Small intestine (tissue), 7 donors: ENCODE results near the gene TRERF1. TPM values are rescaled to one million over a fixed set of nuclear protein-coding genes. Genes with fewer than 3 reads are reported as not detected.

Experiments
- DNase-seq, 2 donors: peaks; one replicate each; pipeline versions ENCODE4 v3.0.0 to v3.0.0-alpha.2; 2013
- FAIRE-seq: peaks from 2 replicates; lab custom pipeline; 2012; peaks lifted over from hg19 to GRCh38; lab: Jason Lieb, UNC
- H3K27ac ChIP-seq, 3 donors: one replicate each; pipeline ENCODE4 v1.5.1; 2013; ENCODE audit warnings: low read length in 2 of 3, mild to moderate bottlenecking in 2 of 3, control low read depth in 1 of 3, inconsistent platforms in 1 of 3, low read depth in 1 of 3, moderate library complexity in 1 of 3
- H3K27me3 ChIP-seq, 3 donors: one replicate each; pipeline ENCODE4 v1.6.1; 2013; ENCODE audit warnings: low read length in 3 of 3, inconsistent platforms in 1 of 3; ENCODE audit not compliant: control insufficient read depth in 3 of 3, insufficient read depth in 3 of 3
- H3K36me3 ChIP-seq, 3 donors: one replicate each; pipeline ENCODE4 v1.6.1; 2013; ENCODE audit warnings: low read length in 3 of 3, inconsistent platforms in 1 of 3, low read depth in 1 of 3, mild to moderate bottlenecking in 1 of 3, moderate library complexity in 1 of 3; ENCODE audit not compliant: control insufficient read depth in 3 of 3, insufficient read depth in 2 of 3
- H3K4me1 ChIP-seq, 3 donors: one replicate each; pipeline ENCODE4 v1.6.1; 2013; ENCODE audit warnings: low read length in 2 of 3, inconsistent platforms in 1 of 3, low read depth in 1 of 3, mild to moderate bottlenecking in 1 of 3, moderate library complexity in 1 of 3; ENCODE audit not compliant: control insufficient read depth in 3 of 3, insufficient read depth in 2 of 3
- H3K4me3 ChIP-seq, 3 donors: one replicate each; pipeline ENCODE4 v1.5.1; 2013; ENCODE audit warnings: low read length in 3 of 3, control low read depth in 1 of 3, inconsistent platforms in 1 of 3, low read depth in 1 of 3, mild to moderate bottlenecking in 1 of 3, moderate library complexity in 1 of 3
- H3K9me3 ChIP-seq, 2 donors: one replicate each; pipeline ENCODE4 v1.6.1; 2013; ENCODE audit warnings: low read depth in 1 of 2, low read length in 1 of 2; ENCODE audit not compliant: control insufficient read depth in 2 of 2, insufficient read depth in 1 of 2
- WGBS, 3 donors: extraction: QIAGEN DNeasy Blood & Tissue Kit; methylation state at CpG; one replicate each; pipeline ENCODE4 v1.1.7; 2013; 5-methylcytosine and 5-hydroxymethylcytosine counted together
- polyA plus RNA-seq, 4 donors: library from polyadenylated mRNA; stranded (reverse) in 3 of 4; unstranded in 1 of 4; fragments of 200-250 nt in 3 of 4; fragments of 120-200 nt in 1 of 4; gene quantifications; one replicate each; pipeline versions ENCODE4 v1.2.1 to v1.2.3, GENCODE V29; 2013
- donor health status: healthy with polysubstance abuse.
- donor health status: control.
- donor health status: control.
- donor health status: Bipolar disorder and iron deficiency.
- donor health status: healthy.

Gene TRERF1
- polyA plus RNA-seq, 4 donors: 0.22 to 5.0 (median 2.3) TPM

GRCh38 chr6:42344756-42345155 is 107.0 kb downstream of the TRERF1 start:
- FAIRE-seq (no peak), DNase-seq (no peak)
- Histone ChIP-seq H3K4me3 (no peak overlapping the region), H3K36me3 (peaks cover 0 to 8% (median 0%) of the 10 kb centered on the region in 3 donors), H3K9me3 (no peaks in the 10 kb centered on the region), H3K27me3 (no peaks in the 10 kb centered on the region), H3K4me1 (no peaks in the 10 kb centered on the region), H3K27ac (no peak overlapping the region)
- 78 to 81% (median 78%) methylated on average over 1 of the region's 1 CpG for WGBS, 3 donors

- peaks cover 0 to 8% (median 0%) of the 10 kb centered on the region in 3 donors for H3K36me3 ChIP-seq
- H3K27ac ChIP-seq: no peak overlapping the region
- H3K9me3 ChIP-seq: no peaks in the 10 kb centered on the region
- no peak overlapping the region for H3K4me3 ChIP-seq
- H3K4me1 ChIP-seq: peaks cover 0 to 2% (median 0%) of the 10 kb centered on the region in 3 donors
- H3K27me3 ChIP-seq: no peaks in the 10 kb centered on the region
- WGBS, 3 donors: 91 to 95% (median 94%) methylated on average over 3 of the region's 3 CpGs
- DNase-seq (no peak), FAIRE-seq (no peak)
Measured at GRCh38 chr6:42341771-42342553, 109.8 kb downstream of the TRERF1 start.

- H3K36me3 ChIP-seq: peaks cover 0 to 8% (median 0%) of the 10 kb centered on the region in 3 donors
- H3K4me3 ChIP-seq: no peak overlapping the region
- WGBS, 3 donors: 93 to 98% (median 98%) methylated on average over 5 of the region's 5 CpGs
- no peak for FAIRE-seq
- no peaks in the 10 kb centered on the region for H3K9me3 ChIP-seq
- no peaks in the 10 kb centered on the region for H3K27me3 ChIP-seq
- peaks cover 0 to 2% (median 0%) of the 10 kb centered on the region in 3 donors for H3K4me1 ChIP-seq
- H3K27ac ChIP-seq: no peak overlapping the region
- DNase-seq: no peak
Measured at GRCh38 chr6:42341221-42341620, 110.5 kb downstream of the TRERF1 start.

GRCh38 chr6:42340511-42340910 is 111.2 kb downstream of the TRERF1 start:
- WGBS, 3 donors: 78 to 99% (median 84%) methylated on average over 6 of the region's 6 CpGs
- no peaks in the 10 kb centered on the region for H3K27me3 ChIP-seq
- H3K4me1 ChIP-seq: peaks cover 0 to 2% (median 0%) of the 10 kb centered on the region in 3 donors
- no peaks in the 10 kb centered on the region for H3K9me3 ChIP-seq
- no peak overlapping the region for H3K4me3 ChIP-seq
- H3K27ac ChIP-seq: no peak overlapping the region
- FAIRE-seq (no peak), DNase-seq (no peak)
- H3K36me3 ChIP-seq: peaks cover 0 to 8% (median 0%) of the 10 kb centered on the region in 3 donors

GRCh38 chr6:42339991-42340401 is 111.7 kb downstream of the TRERF1 start:
- WGBS, 3 donors: 74 to 83% (median 79%) methylated on average over 2 of the region's 2 CpGs
- Histone ChIP-seq H3K27me3 (no peaks in the 10 kb centered on the region), H3K9me3 (no peaks in the 10 kb centered on the region), H3K36me3 (peaks cover 0 to 8% (median 0%) of the 10 kb centered on the region in 3 donors), H3K27ac (no peak overlapping the region), H3K4me3 (no peak overlapping the region), H3K4me1 (peaks cover 0 to 2% (median 0%) of the 10 kb centered on the region in 3 donors)
- no peak for FAIRE-seq
- DNase-seq: no peak

- no peak for DNase-seq
- H3K4me3 ChIP-seq: no peak overlapping the region
Measured at GRCh38 chr6:42338744-42339222, 112.9 kb downstream of the TRERF1 start.

GRCh38 chr6:42337985-42338743 is 113.6 kb downstream of the TRERF1 start:
- Histone ChIP-seq H3K9me3 (no peaks in the 10 kb centered on the region), H3K27ac (no peak overlapping the region), H3K4me1 (peaks cover 0 to 2% (median 0%) of the 10 kb centered on the region in 3 donors), H3K27me3 (no peaks in the 10 kb centered on the region), H3K36me3 (peaks cover 0 to 3% (median 0%) of the 10 kb centered on the region in 3 donors), H3K4me3 (no peak overlapping the region)
- FAIRE-seq: no peak
- peak; percentile 18 to 19 for DNase-seq
- 75 to 82% (median 80%) methylated on average over 11 of the region's 11 CpGs for WGBS, 3 donors

More at GRCh38 chr6:42338744-42339222, 112.9 kb downstream of the TRERF1 start:
- H3K27me3 ChIP-seq: no peaks in the 10 kb centered on the region
- peaks cover 0 to 6% (median 0%) of the 10 kb centered on the region in 3 donors for H3K36me3 ChIP-seq
- 75 to 81% (median 79%) methylated on average over 7 of the region's 7 CpGs for WGBS, 3 donors
- no peaks in the 10 kb centered on the region for H3K9me3 ChIP-seq
- FAIRE-seq: no peak
- peaks cover 0 to 2% (median 0%) of the 10 kb centered on the region in 3 donors for H3K4me1 ChIP-seq
- H3K27ac ChIP-seq: no peak overlapping the region

GRCh38 chr6:42336431-42336830 is 115.3 kb downstream of the TRERF1 start:
- no peak for DNase-seq
- Histone ChIP-seq H3K9me3 (no peaks in the 10 kb centered on the region), H3K36me3 (peaks cover 0 to 2% (median 0%) of the 10 kb centered on the region in 3 donors), H3K4me1 (peaks cover 0 to 2% (median 0%) of the 10 kb centered on the region in 3 donors), H3K27me3 (no peaks in the 10 kb centered on the region), H3K4me3 (no peak overlapping the region), H3K27ac (no peak overlapping the region)
- no peak for FAIRE-seq
- WGBS, 3 donors: 91 to 96% (median 94%) methylated on average over 5 of the region's 5 CpGs
